ENCODE data around the gene SH3BP5L. TPM values are rescaled to one million over a fixed set of nuclear protein-coding genes. Genes with fewer than 3 reads are reported as not detected.
A peak's percentile ranks its signal among the peaks of the same experiment; 100 is the strongest.

The SH3BP5L gene
- total RNA-seq, 3 donors from 2014 or later: 14.9 to 16.4 (median 16.1) TPM

DNA sequence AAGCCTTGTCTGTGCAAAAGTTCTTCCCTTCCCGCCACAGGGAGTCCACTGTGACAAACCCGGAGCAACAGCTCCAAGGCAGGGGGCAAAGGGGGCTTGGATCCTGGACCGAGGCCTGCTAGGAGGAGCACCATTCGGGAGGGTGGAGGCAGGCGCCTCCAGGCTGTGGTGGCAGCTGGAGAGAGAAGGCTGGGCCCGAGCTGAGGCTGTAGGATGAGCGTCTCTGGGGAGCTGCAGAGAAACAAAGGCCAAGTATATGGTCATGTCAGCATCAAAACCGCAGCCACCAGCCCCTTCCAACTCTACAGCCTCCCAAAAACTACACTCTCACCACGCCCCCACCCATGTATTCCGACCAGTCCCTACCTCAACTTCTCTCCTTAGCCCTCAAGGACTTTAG lies 579 bp downstream of the SH3BP5L start:
- Mint-ChIP-seq H3K4me3 (peak overlapping the region; percentile 96), H3K4me1 (ENCODE audit: low read depth) (peaks cover 65% of the 10 kb centered on the region), H3K9me3 (no peaks in the 10 kb centered on the region), H3K36me3 (ENCODE audit: insufficient read depth) (peaks cover 21% of the 10 kb centered on the region), H3K27me3 (ENCODE audit: low read depth) (no peaks in the 10 kb centered on the region)
- ATAC-seq (no peak), DNase-seq (no peak)

DNA sequence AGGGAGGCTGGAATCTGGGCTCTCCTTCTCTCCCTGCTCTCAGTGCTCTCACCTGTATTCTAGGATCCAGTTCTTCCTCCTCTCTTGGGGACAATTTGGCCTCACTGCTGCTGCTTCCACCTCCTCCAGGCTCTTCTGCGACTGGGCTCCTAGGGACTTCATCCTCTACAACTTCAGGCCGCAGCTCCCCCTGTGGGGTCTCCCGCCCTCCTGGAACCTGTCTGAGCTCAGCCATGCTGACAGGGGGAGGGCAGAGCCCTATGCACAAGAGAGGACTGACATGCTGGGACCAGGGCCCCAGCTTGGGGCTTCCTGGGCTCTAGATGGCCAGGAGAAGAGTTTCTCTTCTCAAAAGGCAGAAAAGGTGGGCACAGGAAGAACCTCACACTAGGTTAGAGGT lies 1.0 kb downstream of the SH3BP5L start:
- Mint-ChIP-seq H3K36me3 (ENCODE audit: insufficient read depth) (peaks cover 24% of the 10 kb centered on the region), H3K27me3 (ENCODE audit: low read depth) (no peaks in the 10 kb centered on the region), H3K4me3 (peak overlapping the region; percentile 96), H3K9me3 (no peaks in the 10 kb centered on the region), H3K4me1 (ENCODE audit: low read depth) (peaks cover 67% of the 10 kb centered on the region)
- no peak for ATAC-seq
- DNase-seq: no peak

DNA sequence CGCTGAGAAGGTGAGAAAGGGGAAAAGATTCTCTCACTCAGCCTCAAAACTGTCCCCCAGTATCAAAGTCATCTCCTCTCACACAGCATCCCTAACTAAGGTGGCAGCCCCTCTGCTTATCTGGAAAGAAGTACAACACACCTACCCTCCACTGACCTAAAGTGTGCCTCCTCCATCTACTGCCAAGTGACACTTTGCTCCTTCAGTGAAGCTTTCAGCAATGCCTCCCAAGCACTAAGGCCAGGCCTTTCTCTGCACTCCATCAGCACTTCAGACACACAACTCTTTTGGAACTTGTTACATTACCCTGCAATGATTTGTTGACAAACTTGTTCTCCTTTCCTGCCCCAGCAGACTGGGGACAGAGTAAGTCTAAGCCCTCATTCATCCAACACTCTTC lies 1.4 kb downstream of the SH3BP5L start:
- DNase-seq: no peak

DNA sequence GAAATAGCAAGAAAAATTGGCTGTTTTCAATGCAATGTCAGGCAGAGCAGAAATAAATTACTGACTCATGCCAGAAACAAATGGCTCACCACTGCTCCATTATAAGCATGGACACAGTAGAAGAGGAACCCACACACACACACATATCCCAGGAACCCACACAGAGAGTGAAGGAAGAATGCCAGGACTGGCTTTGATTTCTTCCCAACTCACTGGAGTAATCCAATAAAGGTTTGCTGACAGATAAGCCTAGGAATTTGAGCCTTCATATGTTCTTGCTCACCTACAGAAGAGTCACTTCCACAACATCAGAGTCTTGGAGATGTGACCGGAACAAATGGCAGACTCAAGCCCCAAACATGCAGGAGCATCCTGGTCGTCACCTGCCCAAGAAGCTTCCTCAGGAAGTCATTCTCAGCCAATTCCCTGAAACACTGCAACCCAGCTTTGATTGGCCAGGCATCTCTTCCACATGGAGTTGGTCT lies 2.2 kb downstream of the SH3BP5L start:
- ATAC-seq: no peak
- DNase-seq: no peak
- Mint-ChIP-seq H3K9me3 (no peaks in the 10 kb centered on the region), H3K36me3 (ENCODE audit: insufficient read depth) (peaks cover 28% of the 10 kb centered on the region), H3K27me3 (ENCODE audit: low read depth) (no peaks in the 10 kb centered on the region), H3K4me1 (ENCODE audit: low read depth) (peaks cover 75% of the 10 kb centered on the region), H3K4me3 (peak overlapping the region; percentile 96)

More for the DNA sequence above, 1.4 kb downstream of the SH3BP5L start:
- H3K36me3 Mint-ChIP-seq (ENCODE audit: insufficient read depth): peaks cover 24% of the 10 kb centered on the region
- peak overlapping the region; percentile 96 for H3K4me3 Mint-ChIP-seq
- H3K27me3 Mint-ChIP-seq (ENCODE audit: low read depth): no peaks in the 10 kb centered on the region
- peaks cover 70% of the 10 kb centered on the region for H3K4me1 Mint-ChIP-seq (ENCODE audit: low read depth)
- no peaks in the 10 kb centered on the region for H3K9me3 Mint-ChIP-seq
- ATAC-seq: no peak

DNA sequence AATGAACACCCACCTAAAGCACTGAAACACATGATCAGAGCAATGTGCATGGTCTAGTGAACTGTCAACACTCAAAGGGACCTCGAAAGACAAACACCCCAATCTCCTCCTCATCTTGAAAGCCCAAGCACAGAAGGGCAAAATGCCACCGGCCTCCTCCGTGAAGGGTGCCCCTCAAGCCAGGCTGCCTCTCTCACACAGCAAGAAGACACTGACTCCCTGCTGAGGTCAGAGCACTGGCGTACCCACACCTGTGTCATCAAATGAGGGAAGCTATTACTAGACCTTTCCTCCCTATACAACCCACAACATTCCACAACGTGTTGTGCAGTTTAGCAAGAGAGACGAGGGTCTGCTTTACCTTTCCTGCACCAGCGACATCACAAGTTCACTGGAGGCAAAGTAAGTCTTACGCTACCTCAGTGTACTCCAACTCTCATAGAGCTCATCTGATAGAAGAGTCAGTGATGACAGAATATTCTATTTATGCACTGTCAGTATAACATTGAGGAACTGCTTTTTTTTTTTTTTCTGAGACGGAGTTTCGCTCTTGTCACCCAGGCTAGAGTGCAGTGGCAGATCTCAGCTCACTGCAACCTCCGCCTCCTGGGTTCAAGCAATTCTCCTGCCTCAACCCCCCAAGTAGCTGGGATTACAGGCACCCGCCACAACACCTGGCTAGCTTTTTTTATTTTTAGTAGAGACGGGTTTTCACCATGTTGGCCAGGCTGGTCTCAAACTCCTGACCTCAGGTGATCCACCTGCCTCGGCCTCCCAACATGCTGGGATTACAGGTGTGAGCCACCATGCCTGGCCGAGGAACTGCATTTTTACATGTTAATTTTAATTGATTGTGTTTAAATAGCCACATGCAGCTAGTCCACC lies 3.3 kb downstream of the SH3BP5L start:
- H3K9me3 Mint-ChIP-seq: no peaks in the 10 kb centered on the region
- ATAC-seq: no peak
- H3K4me1 Mint-ChIP-seq (ENCODE audit: low read depth): peaks cover 86% of the 10 kb centered on the region
- H3K4me3 Mint-ChIP-seq: peak overlapping the region; percentile 11
- no peak for DNase-seq
- no peaks in the 10 kb centered on the region for H3K27me3 Mint-ChIP-seq (ENCODE audit: low read depth)
- H3K36me3 Mint-ChIP-seq (ENCODE audit: insufficient read depth): peaks cover 28% of the 10 kb centered on the region

DNA sequence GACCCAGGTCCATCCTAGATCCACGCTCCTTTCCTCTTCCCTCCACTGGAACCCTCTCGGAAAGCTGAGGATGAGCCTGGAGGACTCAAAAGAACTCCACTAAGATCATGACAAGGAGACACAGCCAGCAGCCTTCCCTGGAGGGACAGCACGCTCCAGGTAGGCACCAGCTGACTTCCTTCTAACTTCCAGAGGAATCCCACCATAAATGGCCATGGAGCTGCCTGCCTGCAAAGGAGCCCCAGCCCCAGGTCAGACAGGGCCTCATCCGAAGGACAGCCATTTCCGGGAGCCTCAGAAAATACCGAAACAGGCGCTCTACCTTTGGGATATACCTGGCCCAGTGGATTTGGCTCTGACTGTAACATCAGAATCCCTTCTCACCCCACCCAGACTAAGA lies 4.1 kb downstream of the SH3BP5L start:
- Mint-ChIP-seq H3K36me3 (ENCODE audit: insufficient read depth) (peaks cover 28% of the 10 kb centered on the region), H3K4me3 (no peak overlapping the region), H3K9me3 (no peaks in the 10 kb centered on the region), H3K4me1 (ENCODE audit: low read depth) (peaks cover 87% of the 10 kb centered on the region), H3K27me3 (ENCODE audit: low read depth) (no peaks in the 10 kb centered on the region)
- ATAC-seq: no peak
- no peak for DNase-seq

DNA sequence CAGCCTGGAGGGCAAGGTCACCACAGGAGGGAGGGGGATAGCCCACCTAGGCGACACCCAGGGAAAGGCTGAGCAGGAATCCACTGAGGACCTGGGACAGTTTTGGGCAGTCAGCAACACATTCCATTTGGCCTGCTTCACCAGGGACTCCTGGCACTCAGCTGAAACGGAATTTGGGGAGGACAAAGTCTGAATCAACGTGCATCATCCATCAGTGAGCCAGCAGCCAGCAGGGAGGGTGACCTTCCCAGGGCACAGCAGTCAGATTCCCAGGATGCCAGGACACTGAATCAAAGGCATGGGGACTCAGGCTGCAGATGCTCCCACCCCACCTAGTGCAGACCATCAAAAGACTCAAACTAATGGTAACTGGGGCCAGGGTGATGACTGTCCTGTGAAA lies 4.6 kb downstream of the SH3BP5L start:
- peaks cover 92% of the 10 kb centered on the region for H3K4me1 Mint-ChIP-seq (ENCODE audit: low read depth)
- no peaks in the 10 kb centered on the region for H3K27me3 Mint-ChIP-seq (ENCODE audit: low read depth)
- H3K4me3 Mint-ChIP-seq: no peak overlapping the region
- H3K36me3 Mint-ChIP-seq (ENCODE audit: insufficient read depth): peaks cover 28% of the 10 kb centered on the region
- ATAC-seq (no peak), DNase-seq (no peak)
- no peaks in the 10 kb centered on the region for H3K9me3 Mint-ChIP-seq

DNA sequence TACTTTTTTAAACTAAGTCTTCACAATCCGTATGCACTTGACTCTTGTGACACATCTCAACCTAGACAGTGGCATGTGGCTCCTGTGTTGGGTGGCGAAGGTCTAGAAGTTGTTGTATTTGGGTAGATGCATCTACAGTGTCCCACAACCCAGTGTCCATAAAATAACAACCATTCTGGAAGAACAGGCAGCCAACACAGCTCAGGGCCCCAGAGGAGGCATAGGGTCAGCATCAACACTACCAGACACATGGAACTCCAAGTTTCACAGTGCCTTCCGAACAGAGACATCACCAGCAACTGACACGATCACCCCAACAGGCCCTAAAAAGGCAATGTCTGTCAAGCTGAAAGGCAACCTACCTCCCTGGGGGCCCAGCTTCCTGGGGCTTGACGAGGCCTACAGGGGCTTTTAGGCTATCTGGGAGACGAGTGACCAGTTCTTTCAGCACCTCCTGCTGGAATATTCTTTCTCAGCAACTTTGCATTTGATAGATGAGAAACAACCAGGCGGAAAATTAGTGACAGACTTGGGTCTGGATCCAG lies 5.6 kb downstream of the SH3BP5L start:
- DNase-seq (no peak), ATAC-seq (no peak)
- peaks cover 92% of the 10 kb centered on the region for H3K4me1 Mint-ChIP-seq (ENCODE audit: low read depth)
- peaks cover 35% of the 10 kb centered on the region for H3K36me3 Mint-ChIP-seq (ENCODE audit: insufficient read depth)
- no peaks in the 10 kb centered on the region for H3K9me3 Mint-ChIP-seq
- no peak overlapping the region for H3K4me3 Mint-ChIP-seq
- H3K27me3 Mint-ChIP-seq (ENCODE audit: low read depth): no peaks in the 10 kb centered on the region

DNA sequence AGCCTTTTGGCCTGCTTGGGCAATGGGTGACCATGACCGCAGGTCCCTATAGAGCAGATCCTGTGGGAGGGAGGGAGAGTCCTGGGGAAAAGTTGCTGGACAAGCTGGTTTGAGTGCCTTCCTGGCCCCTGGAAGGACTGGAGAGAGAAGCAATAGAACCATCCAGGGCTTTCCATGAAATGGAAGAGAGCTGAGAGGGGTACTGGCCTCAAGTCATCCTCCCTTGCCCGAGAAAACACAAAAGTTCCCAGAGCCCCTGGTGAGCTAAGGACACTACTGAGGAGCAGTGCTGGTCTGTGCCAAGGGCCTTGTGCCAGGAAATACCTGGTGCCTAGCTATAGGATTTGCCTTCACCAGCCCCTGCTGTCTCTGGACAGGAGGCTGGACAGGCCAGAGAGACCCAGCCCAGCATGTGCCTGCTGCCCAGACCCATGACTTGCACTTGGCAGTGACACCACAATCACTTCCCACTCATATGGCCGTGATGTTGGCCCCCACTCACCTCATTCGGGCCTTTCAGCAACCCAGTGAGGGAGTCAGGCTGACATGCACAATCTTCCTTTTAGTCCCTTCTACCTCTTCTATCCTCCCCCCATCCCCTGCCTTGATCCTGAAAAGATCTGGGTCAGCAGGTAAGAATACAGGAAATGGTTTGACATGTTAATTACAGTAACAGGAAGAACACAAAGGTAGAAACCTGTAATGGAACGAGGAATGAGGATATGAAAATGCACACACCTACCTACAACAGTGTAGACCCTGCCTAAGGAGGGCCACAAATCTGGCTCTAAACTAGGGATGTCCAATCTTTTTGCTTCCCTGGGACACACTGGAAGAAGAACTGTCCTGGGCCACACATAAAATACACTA lies 7.0 kb downstream of the SH3BP5L start:
- no peaks in the 10 kb centered on the region for H3K27me3 Mint-ChIP-seq (ENCODE audit: low read depth)
- ATAC-seq: peak in 1 of 2 donors; percentile 20
- H3K36me3 Mint-ChIP-seq (ENCODE audit: insufficient read depth): peaks cover 42% of the 10 kb centered on the region
- no peak for DNase-seq
- peaks cover 78% of the 10 kb centered on the region for H3K4me1 Mint-ChIP-seq (ENCODE audit: low read depth)
- H3K4me3 Mint-ChIP-seq: no peak overlapping the region
- H3K9me3 Mint-ChIP-seq: no peaks in the 10 kb centered on the region

DNA sequence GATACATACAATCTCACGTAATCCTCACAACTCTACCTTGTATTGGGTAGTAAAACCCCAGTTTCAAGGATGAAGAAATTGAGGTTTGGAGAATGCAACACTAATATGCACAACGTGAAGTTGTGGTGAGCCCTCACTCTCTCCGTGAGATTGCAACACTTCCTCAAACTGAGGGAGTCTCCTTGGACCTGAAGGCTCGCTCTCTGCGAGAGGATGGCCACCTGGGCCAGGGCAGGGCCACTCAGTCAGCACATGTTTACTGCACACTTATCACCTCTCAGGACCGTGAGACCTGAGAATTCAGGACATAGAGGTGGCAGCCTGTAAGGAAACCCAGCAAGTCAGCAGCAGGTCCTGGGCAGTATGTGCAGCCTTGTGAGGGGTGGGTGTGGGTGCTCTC lies 8.7 kb downstream of the SH3BP5L start:
- no peak overlapping the region for H3K4me3 Mint-ChIP-seq
- H3K9me3 Mint-ChIP-seq: no peaks in the 10 kb centered on the region
- peaks cover 47% of the 10 kb centered on the region for H3K36me3 Mint-ChIP-seq (ENCODE audit: insufficient read depth)
- H3K4me1 Mint-ChIP-seq (ENCODE audit: low read depth): peaks cover 61% of the 10 kb centered on the region
- ATAC-seq (no peak), DNase-seq (no peak)
- no peaks in the 10 kb centered on the region for H3K27me3 Mint-ChIP-seq (ENCODE audit: low read depth)

DNA sequence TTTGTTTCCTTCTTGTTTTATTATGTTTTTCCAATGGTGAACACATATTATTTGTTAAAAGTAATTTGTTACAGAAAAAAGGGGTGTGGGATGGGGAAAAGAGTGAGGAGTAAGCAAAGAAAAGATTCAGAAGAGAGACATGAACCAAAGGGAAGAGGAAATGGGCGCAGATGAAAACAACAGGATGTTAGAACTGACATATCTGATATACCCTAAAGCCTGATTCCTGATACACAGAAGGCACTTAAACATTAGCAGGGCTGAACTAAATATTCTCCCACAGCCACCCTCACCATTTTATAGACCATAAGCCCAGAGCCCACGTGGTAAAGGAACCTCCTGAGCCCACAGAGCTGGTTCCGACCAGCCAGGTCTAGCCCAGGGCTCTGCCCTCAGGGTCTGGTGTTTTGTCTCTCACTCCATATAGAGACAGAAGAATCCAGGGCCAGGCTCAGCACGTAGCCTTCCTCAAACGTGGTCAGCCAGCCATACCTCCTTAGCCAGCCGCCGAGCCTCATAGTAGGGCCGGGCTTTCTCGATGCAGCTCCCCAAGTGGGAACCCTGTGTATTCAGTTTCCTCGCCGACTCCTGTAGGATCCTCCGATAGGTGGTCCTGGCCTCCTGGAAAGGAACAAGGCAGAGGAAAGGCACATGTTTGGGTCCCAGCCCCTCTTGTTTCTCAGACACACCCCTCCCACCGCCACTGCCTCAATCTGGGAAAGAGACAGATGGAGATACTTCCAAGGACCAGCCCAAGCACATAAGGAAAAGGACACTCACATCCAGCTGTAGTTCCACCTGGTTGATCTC lies 9.5 kb downstream of the SH3BP5L start:
- DNase-seq (no peak), ATAC-seq (no peak)
- H3K36me3 Mint-ChIP-seq (ENCODE audit: insufficient read depth): peaks cover 48% of the 10 kb centered on the region
- H3K4me1 Mint-ChIP-seq (ENCODE audit: low read depth): peaks cover 55% of the 10 kb centered on the region
- no peaks in the 10 kb centered on the region for H3K27me3 Mint-ChIP-seq (ENCODE audit: low read depth)
- no peak overlapping the region for H3K4me3 Mint-ChIP-seq
- H3K9me3 Mint-ChIP-seq: no peaks in the 10 kb centered on the region

DNA sequence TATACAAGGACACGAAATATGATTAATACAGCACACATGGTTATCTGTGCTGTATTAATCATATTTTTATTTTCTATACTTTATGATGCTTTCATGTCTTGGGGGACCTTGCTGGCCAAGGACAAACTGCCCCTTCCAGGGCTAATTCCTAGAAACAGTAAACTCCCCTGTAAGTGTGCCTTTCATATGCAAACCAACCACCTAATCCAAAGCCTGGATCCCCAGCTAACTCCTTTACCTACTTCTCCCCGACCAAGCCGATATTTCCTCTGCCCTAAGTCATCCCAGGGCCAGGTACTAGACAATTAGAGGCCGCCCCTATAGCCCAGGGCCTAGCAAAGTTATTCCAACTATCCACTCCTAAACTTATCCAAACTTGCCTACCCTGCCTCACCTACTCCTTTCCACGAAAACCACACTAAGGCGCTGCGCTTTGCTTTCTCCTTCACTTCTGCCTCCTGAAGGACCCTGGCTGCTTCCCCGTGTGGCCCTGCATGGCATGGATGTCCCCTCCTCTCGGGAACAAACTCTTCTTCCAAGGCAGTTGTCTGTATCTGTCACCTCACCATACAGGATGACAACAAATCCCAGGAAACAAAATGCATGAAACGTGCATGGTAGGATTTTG lies 10.2 kb downstream of the SH3BP5L start:
- peaks cover 49% of the 10 kb centered on the region for H3K4me1 Mint-ChIP-seq (ENCODE audit: low read depth)
- DNase-seq (no peak), ATAC-seq (no peak)
- no peaks in the 10 kb centered on the region for H3K27me3 Mint-ChIP-seq (ENCODE audit: low read depth)
- H3K9me3 Mint-ChIP-seq: no peaks in the 10 kb centered on the region
- peaks cover 47% of the 10 kb centered on the region for H3K36me3 Mint-ChIP-seq (ENCODE audit: insufficient read depth)
- H3K4me3 Mint-ChIP-seq: no peak overlapping the region

DNA sequence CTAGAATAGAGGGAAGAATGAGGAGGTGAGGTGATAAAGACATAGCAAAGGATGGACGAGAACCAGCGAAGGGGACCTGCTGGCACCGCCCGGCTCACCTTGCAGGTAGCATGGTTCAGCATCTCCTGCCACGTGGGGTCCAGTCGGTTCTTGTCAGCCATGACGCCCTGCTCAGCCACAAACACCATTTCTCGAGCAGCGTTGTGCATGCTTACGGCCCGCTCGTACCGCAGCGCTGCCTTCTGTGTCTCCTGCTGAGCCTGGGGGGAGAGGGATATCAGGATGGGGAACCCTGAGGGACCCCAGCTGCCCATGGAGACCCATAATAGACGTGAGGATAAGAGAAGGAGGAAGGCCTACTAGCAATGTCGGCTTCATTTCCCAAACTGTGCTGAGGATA lies 11.4 kb downstream of the SH3BP5L start:
- no peak for ATAC-seq
- DNase-seq: no peak
- H3K27me3 Mint-ChIP-seq (ENCODE audit: low read depth): no peaks in the 10 kb centered on the region
- no peak overlapping the region for H3K4me3 Mint-ChIP-seq
- H3K9me3 Mint-ChIP-seq: no peaks in the 10 kb centered on the region
- peaks cover 40% of the 10 kb centered on the region for H3K36me3 Mint-ChIP-seq (ENCODE audit: insufficient read depth)
- H3K4me1 Mint-ChIP-seq (ENCODE audit: low read depth): peaks cover 39% of the 10 kb centered on the region
